Spleen (tissue), 11 donors: ENCODE results near the gene AKAP1. TPM values are rescaled to one million over a fixed set of nuclear protein-coding genes. Genes with fewer than 3 reads are reported as not detected.

ENCODE experiments used
- DNase-seq: peaks from one replicate; pipeline ENCODE4 v3.0.0-alpha.2; 2020
- H3K27ac ChIP-seq, 8 donors: fragments of 200-600 bp; sonication (generic) in 7 of 8; 1 replicate in 4 of 8; 2 replicates in 4 of 8; pipeline versions ENCODE4 v1.5.0 to v1.8.0; 2016 to 2021; ENCODE audit warnings: inconsistent platforms in 4 of 8, mild to moderate bottlenecking in 4 of 8, moderate library complexity in 1 of 8
- H3K27me3 ChIP-seq, 7 donors: fragments of 200-600 bp; sonication (generic) in 6 of 7; replicated peaks in 1 of 7; 1 replicate in 4 of 7; 2 replicates in 3 of 7; pipeline versions ENCODE4 v1.5.0 to v1.8.0; 2016 to 2021; ENCODE audit warnings: inconsistent platforms in 3 of 7, mild to moderate bottlenecking in 1 of 7
- H3K36me3 ChIP-seq, 6 donors: fragments of 200-600 bp; sonication (generic) in 5 of 6; 1 replicate in 4 of 6; 2 replicates in 2 of 6; pipeline versions ENCODE4 v1.5.0 to v1.8.0; 2016 to 2021; ENCODE audit warnings: inconsistent platforms in 2 of 6
- H3K4me1 ChIP-seq, 6 donors: fragments of 200-600 bp; sonication (generic) in 5 of 6; 1 replicate in 3 of 6; 2 replicates in 3 of 6; pipeline versions ENCODE4 v1.5.0 to v1.8.0; 2016 to 2021; ENCODE audit warnings: inconsistent platforms in 3 of 6
- H3K4me3 ChIP-seq, 8 donors: fragments of 200-600 bp; sonication (generic) in 7 of 8; 1 replicate in 4 of 8; 2 replicates in 4 of 8; pipeline versions ENCODE4 v1.5.0 to v1.8.0; 2016 to 2021; ENCODE audit warnings: inconsistent platforms in 4 of 8, mild to moderate bottlenecking in 4 of 8, moderate library complexity in 2 of 8
- H3K9me3 ChIP-seq, 8 donors: fragments of 200-600 bp; sonication (generic) in 7 of 8; 1 replicate in 4 of 8; 2 replicates in 4 of 8; pipeline versions ENCODE4 v1.5.0 to v1.8.0; 2016 to 2021; ENCODE audit warnings: inconsistent platforms in 4 of 8
- CTCF ChIP-seq, 11 experiments: fragments of 200-600 bp in 7 of 11; fragments of 450-650 bp in 4 of 11; sonication (generic) in 4 of 11; IDR thresholded peaks in 8 of 11; conservative IDR thresholded peaks in 3 of 11; 1 replicate in 7 of 11; 2 replicates in 4 of 11; pipeline versions ENCODE4 v1.4.0 to v1.8.0; 2016 to 2021; ENCODE audit warnings: antibody characterized with exemption in 11 of 11, inconsistent platforms in 4 of 11, mild to moderate bottlenecking in 1 of 11
- POLR2A ChIP-seq, 3 donors: fragments of 450-650 bp; IDR thresholded peaks; one replicate each; pipeline ENCODE4 v1.5.1; 2017; ENCODE audit warnings: antibody characterized with exemption in 3 of 3, mild to moderate bottlenecking in 1 of 3
- POLR2AphosphoS5 ChIP-seq, 3 donors: sonication (generic); formaldehyde crosslinking; IDR thresholded peaks; one replicate each; pipeline ENCODE4 v1.5.1; 2017; ENCODE audit warnings: antibody characterized with exemption in 3 of 3
- WGBS, 5 donors: extraction: QIAGEN DNeasy Blood & Tissue Kit in 3 of 5; methylation state at CpG; one replicate each; pipeline versions ENCODE4 v1.1.5 to v1.1.7; 2013 to 2018; 5-methylcytosine and 5-hydroxymethylcytosine counted together
- intact Hi-C: fragments of 100-400 bp; cut with DNase I; formaldehyde crosslinking; loops from one replicate; pipeline ENCODE4 v1.15.0; 2023; ENCODE audit warnings: low total_unique reads
- polyA plus RNA-seq, 3 donors: library from polyadenylated mRNA; stranded (reverse); fragments of 200-250 nt; gene quantifications; one replicate each; pipeline ENCODE4 v1.2.1, GENCODE V29; 2013
- total RNA-seq, 7 donors: library from RNA; depleted of rRNA in 3 of 7; stranded (reverse); fragments of >200 nt in 3 of 7; fragmentation: NEBNext Ultra II Directional in 4 of 7; extraction: Animal tissue kit (Norgen Biotek cat#: 25700) in 4 of 7; gene quantifications; one replicate each; pipeline versions ENCODE4 v1.1.0 to v1.2.1, GENCODE V29; 2016 to 2021
- donor health status: healthy with polysubstance abuse.
- donor health status: DM: no; HTN: no; CAD: no; lungs with moderate emphysema.
- donor health status: DM: no; HTN: no; CAD: no.
- donor health status: Bipolar disorder and iron deficiency.
- donor health status: healthy.
- donor health status: DM: no; HTN: no; CAD: no.
- donor health status: DM: yes; HTN: yes; CAD: no.

AKAP1 gene
- total and polyA plus RNA-seq, 10 donors = 6.7 to 23.9 (median 17.6) TPM

- Histone ChIP-seq H3K27me3 (no peaks in the 10 kb centered on the region), H3K4me3 (no peak overlapping the region), H3K4me1 (peaks cover 0 to 22% (median 8%) of the 10 kb centered on the region in 6 donors), H3K9me3 (no peaks in the 10 kb centered on the region), H3K27ac (no peak overlapping the region), H3K36me3 (peaks cover 0 to 34% (median 3%) of the 10 kb centered on the region in 6 donors)
- intact Hi-C loops = no loop called here
- peak; percentile 30 for DNase-seq
- 82 to 98% (median 84%) methylated on average over 6 to 7 of the region's 7 CpGs for WGBS, 5 donors
- TF ChIP-seq CTCF (IDR thresholded peaks at IDR 0.05 in 8 of 11, conservative IDR thresholded peaks at IDR 0.05 in 3 of 11) (no peak), POLR2A (IDR thresholded peaks at IDR 0.05) (no peak)
Observed at GRCh38 chr17:57104461-57105175, 19.6 kb downstream of the AKAP1 start.

- Histone ChIP-seq H3K4me3 (no peak overlapping the region), H3K4me1 (peaks cover 0 to 28% (median 8%) of the 10 kb centered on the region in 6 donors), H3K27me3 (no peaks in the 10 kb centered on the region), H3K36me3 (peaks cover 0 to 42% (median 3%) of the 10 kb centered on the region in 6 donors), H3K9me3 (no peaks in the 10 kb centered on the region), H3K27ac (no peak overlapping the region)
- no peak for TF ChIP-seq POLR2A (IDR thresholded peaks at IDR 0.05)
- TF ChIP-seq CTCF (IDR thresholded peaks at IDR 0.05 in 8 of 11, conservative IDR thresholded peaks at IDR 0.05 in 3 of 11) = no peak
- no peak for TF ChIP-seq POLR2AphosphoS5 (IDR thresholded peaks at IDR 0.05)
- WGBS, 5 donors = 88 to 96% (median 93%) methylated on average over 4 to 8 of the region's 8 CpGs
- DNase-seq = no peak
- intact Hi-C loops = no loop called here
Observed at GRCh38 chr17:57105591-57105990, 20.5 kb downstream of the AKAP1 start.

GRCh38 chr17:57106107-57106835 lies 21.2 kb downstream of the AKAP1 start:
- Histone ChIP-seq H3K27me3 (no peaks in the 10 kb centered on the region), H3K4me3 (no peak overlapping the region), H3K9me3 (no peaks in the 10 kb centered on the region), H3K27ac (no peak overlapping the region), H3K36me3 (peaks cover 0 to 44% (median 3%) of the 10 kb centered on the region in 6 donors), H3K4me1 (peaks cover 0 to 23% (median 8%) of the 10 kb centered on the region in 6 donors)
- 88 to 92% (median 91%) methylated on average over 13 to 17 of the region's 17 CpGs for WGBS, 5 donors
- intact Hi-C loops = no loop called here
- no peak for TF ChIP-seq POLR2A (IDR thresholded peaks at IDR 0.05)
- DNase-seq = no peak

GRCh38 chr17:57106836-57107497 lies 21.9 kb downstream of the AKAP1 start:
- H3K36me3 ChIP-seq = peaks cover 0 to 51% (median 5%) of the 10 kb centered on the region in 6 donors
- H3K9me3 ChIP-seq = no peaks in the 10 kb centered on the region
- peaks cover 0 to 16% (median 2%) of the 10 kb centered on the region in 6 donors for H3K4me1 ChIP-seq
- H3K27ac ChIP-seq = no peak overlapping the region
- intact Hi-C loops = no loop called here
- H3K4me3 ChIP-seq = no peak overlapping the region
- WGBS, 5 donors = 92 to 96% (median 92%) methylated on average over 12 to 14 of the region's 14 CpGs
- TF ChIP-seq CTCF (IDR thresholded peaks at IDR 0.05 in 8 of 11, conservative IDR thresholded peaks at IDR 0.05 in 3 of 11) (no peak), POLR2A (IDR thresholded peaks at IDR 0.05) (no peak), POLR2AphosphoS5 (IDR thresholded peaks at IDR 0.05) (no peak)
- no peaks in the 10 kb centered on the region for H3K27me3 ChIP-seq
- no peak for DNase-seq
